Activated CD8-positive, alpha-beta memory T cell treated with anti-CD3 and anti-CD28 coated beads for 24 hours (primary cell): ENCODE data around the gene RYR3.

Experiments used
- DNase-seq: peaks from one replicate; pipeline ENCODE4 v3.0.0-alpha.2; 2020

RYR3 gene

DNA sequence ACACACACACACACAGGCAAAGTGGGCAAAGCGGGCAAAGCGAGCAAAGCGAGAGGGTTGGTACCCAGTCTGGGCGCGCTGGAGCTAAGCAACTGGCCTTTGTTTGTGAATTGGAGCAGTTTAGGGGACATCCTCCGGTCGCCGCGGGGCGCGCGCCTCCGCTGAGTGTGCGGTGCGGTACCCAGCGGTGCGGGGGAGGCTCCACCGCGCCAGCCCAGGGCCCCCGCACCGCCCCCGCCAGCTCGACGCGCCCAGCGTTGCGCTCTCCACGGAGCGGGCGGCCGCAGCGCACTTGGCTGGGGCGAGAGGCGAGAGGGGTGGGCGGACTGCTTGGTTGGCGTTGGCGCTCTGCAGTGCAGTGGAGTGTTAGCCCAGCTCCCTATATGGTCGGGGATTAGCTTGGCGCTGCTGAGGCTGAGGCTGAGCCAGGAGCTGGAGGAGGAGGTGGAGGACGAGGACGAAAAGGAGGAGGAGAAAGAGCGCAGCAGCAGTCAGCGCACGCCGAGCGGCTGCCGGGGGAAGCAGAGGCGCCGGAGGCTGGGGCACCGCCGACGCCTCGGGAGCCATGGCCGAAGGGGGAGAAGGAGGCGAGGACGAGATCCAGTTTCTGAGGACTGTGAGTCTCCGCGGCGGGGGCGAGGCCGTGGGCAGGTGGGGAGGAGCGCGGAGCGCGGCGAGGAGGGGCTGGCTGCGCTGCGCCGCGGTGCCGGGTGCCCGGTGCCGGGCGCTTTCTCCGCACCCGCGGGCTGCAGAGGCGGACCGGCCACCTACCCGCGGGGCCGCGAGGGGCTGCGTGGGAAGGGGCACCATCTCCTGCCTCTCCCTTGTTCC, at the start of gene RYR3:
RYR3 (plus strand) TSS at position 487 of the 831 bp plus-strand sequence; CDS start at position 566, 79 bp downstream.
- DNase-seq = no peak

DNA sequence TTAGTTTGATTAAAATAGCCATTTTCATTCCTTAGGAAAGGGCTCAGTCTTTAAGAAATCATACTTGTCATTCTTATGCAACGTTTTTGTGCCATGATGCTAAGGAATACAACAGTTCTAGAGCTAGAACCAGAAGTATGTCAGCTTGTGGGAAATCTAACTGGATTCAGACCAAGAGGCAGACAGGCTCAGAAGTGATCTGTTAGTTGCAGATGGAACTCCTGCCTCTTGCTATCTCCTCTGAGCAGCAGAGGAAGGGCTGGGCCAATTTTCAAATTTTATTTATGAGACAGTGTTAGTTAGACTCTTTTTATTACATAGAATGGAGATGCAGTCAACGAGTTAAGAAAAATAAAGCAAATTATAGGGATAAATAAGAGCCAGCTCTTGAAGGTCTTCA, 48.5 kb upstream of the RYR3 start:
- DNase-seq = no peak

DNA sequence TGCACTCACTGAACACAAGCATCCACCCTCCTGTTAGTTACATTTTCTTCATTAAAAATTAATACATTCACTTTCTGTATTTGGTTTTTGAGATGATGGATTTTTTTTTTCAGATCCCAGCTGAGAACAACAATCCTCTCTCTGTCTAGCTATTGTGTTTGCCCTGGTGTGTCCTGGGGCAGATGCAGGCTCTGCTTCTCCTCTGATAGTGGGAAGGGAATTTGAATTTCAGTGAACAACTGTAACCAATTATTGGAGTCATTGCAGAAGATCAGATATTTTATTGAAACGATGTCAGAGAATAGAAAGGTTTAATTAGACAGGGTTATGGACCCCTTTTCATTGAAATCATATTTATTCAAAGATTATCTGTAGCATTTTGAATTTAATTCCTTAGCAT, 33.1 kb upstream of the RYR3 start:
- DNase-seq = no peak

DNA sequence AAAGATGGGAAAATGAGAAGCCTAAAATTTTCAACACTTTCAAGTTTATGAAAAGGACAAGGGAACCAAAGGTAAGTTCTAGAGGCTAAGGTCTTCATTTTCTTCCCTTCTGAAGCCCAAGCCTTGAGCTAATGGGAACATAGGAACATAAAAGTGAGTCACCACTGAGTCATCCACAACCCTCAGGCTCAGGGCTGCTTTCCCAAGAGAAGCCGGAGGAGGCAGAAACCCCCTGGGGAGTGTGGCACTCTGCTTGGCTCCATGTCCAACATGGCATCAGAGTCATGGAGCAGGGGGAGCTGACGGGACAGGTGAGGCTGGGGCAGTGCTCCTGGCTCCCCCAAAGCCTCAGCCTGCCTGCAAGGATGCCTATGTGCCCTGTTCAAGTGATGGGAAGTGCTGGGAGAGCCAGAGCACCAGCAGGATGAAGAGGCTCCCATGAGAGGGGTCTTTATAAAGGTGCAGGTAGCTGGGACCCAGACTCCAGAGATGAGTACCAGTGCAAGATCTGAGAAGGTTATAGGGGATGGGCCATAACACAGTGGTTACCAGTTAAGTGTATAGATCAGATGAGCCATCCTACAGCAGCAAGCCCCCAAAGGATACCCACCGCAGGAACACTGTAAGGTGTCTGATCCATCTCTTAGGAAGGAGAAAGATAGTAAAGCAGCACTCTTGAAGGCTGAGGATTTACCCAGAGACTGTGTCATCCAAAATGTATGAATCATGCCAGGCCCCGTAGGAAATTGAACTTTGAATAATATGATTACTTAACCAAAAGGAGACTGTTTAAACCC, 31.8 kb upstream of the RYR3 start:
- no peak for DNase-seq

DNA sequence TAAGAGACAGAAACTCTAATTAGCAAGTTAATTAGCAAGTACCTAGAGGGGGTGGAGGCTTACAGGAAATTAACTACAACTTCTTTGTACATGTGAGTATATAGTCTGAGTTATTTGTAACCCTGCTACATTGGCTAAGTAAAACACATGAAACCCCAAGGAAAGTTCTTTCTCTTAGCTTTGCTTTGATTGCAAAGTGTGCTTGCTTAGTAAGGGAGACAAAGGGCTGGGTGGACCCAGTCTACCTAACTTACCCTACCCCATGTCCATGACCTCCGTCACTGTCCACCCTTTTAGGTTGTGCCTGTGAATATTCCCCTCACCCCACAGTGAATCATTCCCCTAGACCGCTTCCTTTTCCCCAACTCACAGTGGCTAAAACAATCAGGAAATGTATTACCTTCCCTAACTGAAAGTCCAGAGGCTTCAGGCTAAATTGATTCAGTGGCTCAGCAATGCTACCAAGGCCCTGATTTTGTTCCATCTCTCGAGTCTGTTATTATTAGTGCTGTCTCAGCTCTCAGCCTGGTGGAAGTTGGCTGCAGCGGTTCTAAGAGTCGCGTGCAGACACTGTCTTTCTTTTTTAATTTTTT, 31.1 kb upstream of the RYR3 start:
- no peak for DNase-seq

DNA sequence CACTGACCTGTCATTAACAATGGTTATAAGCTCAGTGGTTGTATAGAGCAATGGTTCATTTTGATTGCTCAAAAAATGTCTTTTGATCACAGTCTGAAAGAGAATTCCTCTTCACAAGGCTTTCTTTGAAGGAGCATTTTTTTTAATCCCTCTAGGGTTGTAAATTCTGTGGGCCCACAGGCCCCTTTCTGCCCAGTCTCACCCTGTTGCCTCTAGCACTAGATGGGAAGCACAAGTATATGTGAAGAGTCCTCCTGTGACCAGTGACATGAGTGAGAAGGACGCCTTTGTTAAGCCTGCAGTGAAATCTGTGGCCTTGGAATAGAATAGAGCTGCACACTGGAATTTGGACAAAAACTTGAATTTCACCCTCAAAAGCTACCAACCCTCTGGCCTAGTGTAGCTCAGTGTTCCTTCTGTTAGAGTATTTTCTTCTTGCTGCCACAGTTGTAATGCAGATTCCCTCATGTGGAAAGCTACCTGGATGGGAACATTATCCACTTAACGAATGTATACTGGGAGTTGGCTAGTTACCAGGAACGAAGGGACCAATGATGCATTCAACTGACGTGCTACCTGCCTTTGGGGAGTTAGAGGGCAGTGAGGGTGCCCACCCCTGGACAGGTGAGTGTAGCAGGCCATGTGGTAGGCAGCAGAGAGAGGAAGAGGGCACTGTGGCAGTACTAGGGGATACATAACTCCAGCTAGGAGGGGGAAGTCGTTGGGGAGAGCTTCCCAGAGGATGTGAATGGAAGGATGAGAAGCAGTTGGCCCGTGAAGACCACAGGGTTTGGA, 28.3 kb upstream of the RYR3 start:
- DNase-seq = no peak

DNA sequence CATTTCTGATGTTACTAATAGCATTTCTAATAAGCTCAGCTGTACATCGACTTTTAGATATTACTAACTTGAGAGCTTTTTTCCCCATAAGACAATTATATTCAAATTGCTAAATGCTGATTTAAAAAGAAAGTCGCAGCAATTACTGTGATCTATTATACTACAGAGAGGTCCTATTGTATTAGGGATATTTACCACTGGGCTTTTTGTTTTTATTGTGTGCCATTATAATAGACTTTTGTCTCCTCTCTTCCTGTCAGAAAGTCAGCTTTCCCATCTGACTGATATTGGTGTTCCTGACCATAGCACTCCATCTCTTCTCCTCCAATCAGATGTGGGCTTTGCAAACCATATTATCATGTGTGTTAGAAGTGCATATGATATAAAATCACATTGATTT, 27.2 kb upstream of the RYR3 start:
- no peak for DNase-seq

DNA sequence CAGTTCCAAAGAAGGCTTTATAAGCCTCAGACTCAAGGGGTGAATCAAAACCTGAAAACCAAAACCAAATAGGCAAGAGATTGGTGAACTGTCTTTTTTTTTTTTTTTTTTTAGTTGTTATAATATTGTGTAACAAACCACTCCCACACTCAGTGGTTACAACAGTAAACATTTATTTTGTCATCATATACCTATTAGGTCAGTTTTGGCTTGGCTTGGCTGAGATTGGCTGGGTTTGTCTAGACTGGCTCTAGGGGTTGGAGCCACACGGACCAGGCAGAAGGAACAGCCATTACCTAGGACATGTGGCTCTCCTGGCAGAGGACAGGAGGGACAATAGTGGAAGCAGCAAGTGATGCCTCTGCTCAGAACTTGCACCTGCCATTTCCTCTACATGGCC, 26.4 kb upstream of the RYR3 start:
- no peak for DNase-seq

DNA sequence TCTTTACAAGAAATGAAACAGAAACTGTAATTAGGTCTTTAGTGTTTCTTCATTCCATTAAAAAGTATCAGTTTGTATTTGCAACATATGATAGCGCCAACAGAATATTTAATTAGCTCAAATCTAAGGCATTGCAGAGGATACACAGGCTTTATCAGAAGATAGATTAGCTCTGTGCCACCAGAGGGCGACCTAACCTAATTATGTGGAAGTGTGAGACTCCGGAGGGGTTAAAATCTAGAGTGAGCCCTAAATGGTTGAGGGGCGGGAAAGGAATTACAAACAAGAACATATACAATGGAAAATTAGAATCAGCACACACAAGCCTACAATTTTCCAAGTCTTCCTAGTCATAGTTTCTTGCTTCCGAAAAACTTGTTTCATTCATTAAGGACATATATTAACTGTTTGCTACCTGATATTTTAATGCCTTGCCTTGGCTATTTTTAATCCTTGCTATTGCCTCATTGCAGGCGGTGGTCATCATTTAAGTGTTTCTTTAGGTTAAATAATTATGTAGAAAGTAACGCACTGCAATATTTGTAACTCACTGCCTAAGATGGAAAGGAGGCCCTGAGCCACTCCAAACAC, 18.0 kb upstream of the RYR3 start:
- peak; percentile 64 for DNase-seq

DNA sequence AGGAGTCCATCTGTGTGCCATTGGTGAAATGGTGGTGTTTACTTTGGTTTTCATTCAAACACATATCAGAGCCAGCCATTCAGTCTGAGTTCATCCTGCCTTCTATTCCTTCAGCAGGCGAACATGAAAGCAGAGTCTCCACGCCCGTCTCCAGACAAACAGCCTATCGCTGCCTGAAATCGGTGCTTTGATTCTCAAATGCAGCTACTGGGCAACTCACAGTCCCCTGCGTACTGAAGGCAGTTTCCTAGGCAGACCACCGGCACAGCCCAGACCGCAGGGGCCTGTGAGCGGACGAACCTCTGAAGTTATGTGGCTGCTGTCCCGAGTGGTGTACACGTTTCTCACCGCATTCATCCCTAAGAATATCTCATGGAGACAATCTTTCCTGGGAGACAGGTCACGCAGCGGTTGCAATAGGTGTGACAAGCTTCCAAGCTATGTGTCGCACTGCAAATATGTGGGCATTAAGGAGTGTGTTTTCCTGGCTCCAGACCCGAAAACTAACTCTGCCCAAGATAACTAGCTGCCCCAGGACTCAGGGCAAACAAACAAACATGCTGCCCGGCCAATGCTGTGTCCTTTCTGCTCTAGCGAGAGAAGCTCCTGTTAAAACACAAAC, 16.9 kb upstream of the RYR3 start:
- DNase-seq = no peak

DNA sequence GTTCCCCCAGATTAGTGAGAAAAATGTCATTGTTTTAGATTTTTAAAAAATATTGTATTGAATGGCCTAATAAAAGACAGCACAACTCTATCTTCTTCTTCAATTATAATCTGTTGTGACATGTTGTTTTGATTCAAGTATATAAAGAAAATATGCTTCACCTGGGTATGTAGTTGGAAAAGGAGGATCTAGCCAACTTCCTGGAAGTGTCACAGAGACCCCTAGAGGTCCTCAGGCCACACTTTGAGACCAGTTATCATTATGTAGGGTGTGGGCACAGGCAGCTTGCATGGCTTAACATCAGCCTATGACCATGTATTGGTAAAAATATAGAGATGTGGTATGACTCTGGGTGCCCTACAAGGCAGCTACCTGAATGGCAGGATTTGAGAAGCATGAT, 14.7 kb upstream of the RYR3 start:
- DNase-seq = no peak

DNA sequence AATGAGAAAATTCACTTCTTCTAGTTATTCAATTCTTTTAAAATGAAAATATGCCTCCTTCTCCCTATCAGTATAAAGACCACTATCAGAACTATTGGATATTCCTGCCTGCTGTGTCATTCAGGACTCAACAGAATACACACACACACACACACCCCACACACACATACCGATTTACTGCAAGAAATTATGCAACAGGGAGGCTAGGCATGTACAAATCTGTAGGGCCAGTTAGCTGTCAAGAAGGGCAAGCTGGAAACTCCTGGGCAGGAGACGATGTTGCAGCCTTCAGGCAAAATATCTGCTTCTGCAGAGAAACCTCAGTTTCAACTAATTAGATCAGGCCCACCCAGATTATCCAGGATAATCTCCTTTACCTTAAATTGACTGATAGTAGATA, 13.9 kb upstream of the RYR3 start:
- no peak for DNase-seq

DNA sequence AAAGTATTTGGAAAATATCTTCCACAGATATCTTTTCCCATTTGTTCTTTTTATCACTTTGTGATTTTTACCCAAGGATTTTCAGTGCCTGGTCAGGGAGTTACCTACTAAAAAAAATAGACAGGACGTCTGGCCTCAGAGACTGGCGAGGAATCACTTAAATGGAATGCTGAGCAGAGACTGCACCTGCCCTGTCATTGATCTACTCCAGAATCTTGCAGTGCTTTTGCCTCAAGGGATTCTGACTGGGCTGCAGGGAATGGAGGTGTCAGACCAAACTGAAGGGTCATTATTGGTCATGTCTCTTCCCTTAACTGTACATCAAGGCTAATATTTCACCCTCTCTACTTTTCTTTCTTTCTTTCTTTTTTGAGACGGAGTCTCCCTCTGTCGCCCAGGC, 12.1 kb upstream of the RYR3 start:
- no peak for DNase-seq

DNA sequence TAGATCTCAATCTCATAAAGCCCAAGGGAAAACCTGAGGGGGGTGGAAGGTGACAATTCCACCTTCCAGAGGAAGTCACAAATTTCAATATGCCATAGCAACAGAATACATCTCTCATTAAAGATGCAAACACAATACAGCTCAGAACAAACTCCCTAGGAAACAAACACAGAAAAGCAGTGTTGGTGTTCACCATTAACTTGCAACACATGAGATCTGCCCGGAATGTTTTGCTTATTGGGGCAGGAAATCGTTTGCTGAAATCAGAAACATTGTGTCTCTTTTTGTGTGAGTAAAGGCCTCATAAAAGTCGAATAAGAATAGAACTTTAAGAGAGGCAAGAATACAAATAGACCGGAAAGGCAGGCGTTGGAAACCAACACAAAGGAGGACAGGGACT, 5.8 kb upstream of the RYR3 start:
- no peak for DNase-seq

DNA sequence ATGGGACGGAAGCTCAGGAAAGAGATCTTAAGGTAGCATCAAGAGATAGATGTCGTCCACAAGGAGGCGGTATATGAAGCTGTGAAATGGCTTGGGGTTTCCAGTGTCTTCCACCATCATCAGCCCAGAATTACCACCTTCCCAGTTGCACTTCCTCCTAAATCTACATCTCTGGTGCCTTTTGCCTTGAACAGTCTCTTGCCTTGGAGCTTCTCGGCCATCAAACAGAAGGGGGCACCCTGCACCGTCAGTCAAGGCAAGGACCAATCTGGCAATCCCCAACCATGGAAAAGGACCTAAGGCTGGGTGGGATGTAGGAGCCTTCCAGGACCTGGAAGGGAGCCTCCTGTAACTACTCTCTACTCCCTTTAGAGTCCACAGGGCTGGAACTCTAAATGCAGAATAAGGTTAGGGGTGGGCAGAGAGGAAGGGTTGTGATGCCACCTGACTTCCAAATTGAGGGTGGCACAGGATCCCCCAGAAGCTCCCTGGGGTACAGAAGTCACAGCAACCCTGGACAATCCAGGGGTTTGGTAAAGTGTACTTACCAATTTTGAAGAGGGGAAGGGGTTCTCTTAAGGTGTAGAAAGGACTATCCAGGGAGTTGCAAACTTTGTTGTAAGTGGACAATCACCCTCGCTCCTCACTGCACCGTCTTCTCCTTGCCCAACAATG, 1.0 kb upstream of the RYR3 start:
- DNase-seq = no peak

DNA sequence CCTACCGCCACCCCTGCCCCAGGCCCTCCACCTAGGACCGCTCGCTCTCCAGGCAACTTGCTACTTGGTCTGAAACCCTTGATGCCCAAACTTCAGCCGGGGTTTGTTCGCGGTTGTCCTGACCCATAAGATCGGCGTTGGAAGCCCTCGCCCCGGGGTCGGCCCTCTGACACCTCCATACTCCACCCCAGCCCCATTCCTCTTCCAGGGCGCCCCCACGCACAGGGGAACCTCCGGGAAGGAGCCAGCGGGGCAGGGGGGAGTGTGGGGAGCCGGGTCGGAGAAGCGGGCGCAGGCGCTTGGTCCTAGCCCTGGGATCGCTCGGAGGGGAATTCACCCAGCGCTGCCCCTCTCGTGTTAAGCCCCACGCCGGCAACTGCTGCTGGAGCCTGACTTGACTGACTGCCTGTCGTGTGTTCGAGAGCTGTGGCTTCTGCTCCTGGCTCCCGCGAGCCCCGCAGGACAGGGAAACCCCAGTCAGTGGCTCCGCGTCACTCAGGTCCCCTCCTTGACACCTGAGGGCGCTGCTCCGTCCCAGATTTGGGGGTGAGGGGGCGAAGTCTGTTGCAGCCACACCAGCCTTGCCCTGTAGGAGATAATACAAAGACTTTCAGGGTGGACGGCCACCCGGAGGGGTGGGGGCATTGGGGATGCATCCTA, 675 bp downstream of the RYR3 start:
- no peak for DNase-seq

DNA sequence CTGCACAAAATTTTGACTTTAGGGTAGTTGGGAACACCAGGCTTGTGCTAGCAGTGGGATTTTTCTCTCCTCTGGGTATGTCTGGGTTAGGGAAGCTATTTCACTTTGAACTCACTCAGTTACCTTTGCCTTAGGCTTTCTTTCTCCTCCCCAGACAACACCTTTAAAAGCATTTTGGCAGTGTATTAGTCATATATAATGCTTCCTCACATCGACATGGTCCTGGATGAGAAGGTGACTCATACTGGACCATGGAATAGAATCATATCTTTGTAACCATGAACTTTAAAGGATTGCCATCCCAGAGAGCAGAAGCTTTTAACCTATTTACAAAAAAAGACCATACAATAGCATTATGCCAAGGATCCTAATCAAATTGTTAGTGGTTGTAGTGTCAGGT, 2.7 kb downstream of the RYR3 start:
- DNase-seq = no peak

DNA sequence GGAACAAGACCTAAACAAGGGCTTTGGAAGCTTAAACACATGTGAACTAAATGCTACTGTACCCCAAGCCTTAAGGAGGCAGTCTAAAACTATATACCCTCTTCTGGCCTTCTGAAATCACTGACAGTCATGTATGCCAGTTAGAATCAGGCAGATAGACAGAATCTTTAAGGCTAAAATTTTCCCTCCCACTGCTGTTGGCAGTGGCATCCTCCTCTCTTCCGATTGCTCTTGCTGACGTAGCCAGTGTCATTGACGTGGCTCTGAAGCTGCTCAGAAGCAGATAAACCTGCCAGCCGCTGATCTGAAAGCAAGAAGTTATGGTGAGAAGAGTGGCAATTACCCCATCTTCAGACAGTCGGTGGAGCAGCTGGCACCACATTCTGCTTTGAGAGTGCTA, 3.3 kb downstream of the RYR3 start:
- no peak for DNase-seq

DNA sequence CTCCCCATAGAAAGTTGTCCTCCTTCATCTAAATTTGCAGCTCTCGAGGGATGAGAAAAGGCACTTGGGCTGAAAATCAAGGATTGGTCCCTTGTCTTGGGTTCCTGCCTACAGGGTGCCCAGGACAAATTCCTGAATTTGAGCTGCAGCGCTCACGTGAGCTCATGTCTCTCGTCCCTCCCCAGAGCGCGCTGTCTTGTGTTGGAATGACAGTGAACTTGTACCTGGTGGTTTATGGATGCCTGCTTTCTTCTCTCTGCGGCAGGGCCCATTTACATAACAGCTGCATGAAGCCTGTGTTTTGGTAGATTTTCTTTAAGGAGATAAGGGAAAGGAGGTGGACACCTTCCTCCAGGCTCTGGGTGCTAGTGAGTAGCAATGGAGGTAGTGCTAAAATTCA, 4.3 kb downstream of the RYR3 start:
- no peak for DNase-seq

DNA sequence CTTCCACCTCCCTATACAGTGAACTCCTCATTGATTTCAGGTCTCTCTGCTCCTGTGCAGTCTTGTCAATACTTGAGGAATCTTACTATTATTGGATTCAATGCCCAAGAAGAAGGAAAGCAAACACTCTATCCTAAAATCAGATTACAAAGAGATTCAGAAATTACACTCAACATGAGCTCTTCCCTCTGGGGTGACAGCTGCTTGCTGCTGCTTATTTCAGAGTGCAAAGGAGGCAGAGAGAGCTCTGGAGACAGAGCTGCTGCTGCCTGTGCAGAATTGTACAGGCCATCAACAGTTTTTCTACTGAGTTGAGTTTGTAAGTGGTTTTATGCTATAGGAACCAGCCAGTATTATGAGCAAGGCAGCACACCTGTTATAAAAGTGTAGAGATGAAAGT, 7.1 kb downstream of the RYR3 start:
- no peak for DNase-seq

DNA sequence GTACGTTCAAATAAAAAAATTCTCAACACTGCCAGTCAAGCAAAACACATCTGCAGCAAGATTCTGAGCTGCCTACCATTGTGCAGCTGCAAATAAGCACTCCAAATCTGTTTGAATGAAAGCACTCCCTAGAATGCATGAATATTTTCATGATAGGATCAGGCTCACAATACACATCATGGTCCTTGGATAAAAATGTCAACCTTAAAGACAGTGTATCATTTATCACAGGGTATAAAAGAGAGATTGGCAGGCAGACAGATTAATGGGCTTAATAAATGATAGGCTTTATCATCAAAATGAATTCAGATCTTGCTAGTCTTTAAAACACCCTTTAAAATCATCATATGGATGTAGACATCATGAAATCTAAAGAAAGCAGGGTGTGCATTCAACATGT, 9.2 kb downstream of the RYR3 start:
- no peak for DNase-seq
